Stimulated activated CD8-positive, alpha-beta memory T cell treated with anti-CD3 and anti-CD28 coated beads, Interleukin-7, amount 100 ng/mL, for 1 hour (primary cell): Measurements from ENCODE around the gene ARF5.

Experiments
- DNase-seq, 2 donors: peaks; one replicate each; pipeline ENCODE4 v3.0.0-alpha.2; 2020; ENCODE audit warnings: low read depth in 2 of 2

The ARF5 gene

GRCh38 chr7:127588697-127589482 lies 679 bp downstream of the ARF5 start:
- no peak for DNase-seq

- DNase-seq, result no peak
Measured at GRCh38 chr7:127589896-127590295, 1.7 kb downstream of the ARF5 start.

- DNase-seq, result no peak
Measured at GRCh38 chr7:127591189-127591588, 3.0 kb downstream of the ARF5 start.

- no peak for DNase-seq
Measured at GRCh38 chr7:127591591-127591990, 3.4 kb downstream of the ARF5 start.

- no peak for DNase-seq
Measured at GRCh38 chr7:127592550-127592949, 4.3 kb downstream of the ARF5 start.

- DNase-seq, result no peak
Measured at GRCh38 chr7:127594490-127594889, 6.3 kb downstream of the ARF5 start.

GRCh38 chr7:127595737-127596136 lies 7.5 kb downstream of the ARF5 start:
- DNase-seq, result no peak

- DNase-seq, result no peak
Measured at GRCh38 chr7:127598318-127598717, 10.1 kb downstream of the ARF5 start.

GRCh38 chr7:127600885-127601284 lies 12.7 kb downstream of the ARF5 start:
- DNase-seq, result no peak

GRCh38 chr7:127608446-127608845 lies 20.2 kb downstream of the ARF5 start:
- DNase-seq, result no peak

- DNase-seq, result no peak
Measured at GRCh38 chr7:127609297-127609696, 21.1 kb downstream of the ARF5 start.

GRCh38 chr7:127612263-127612662 lies 24.1 kb downstream of the ARF5 start:
- no peak for DNase-seq

- DNase-seq, result no peak
Measured at GRCh38 chr7:127616724-127617123, 28.5 kb downstream of the ARF5 start.

GRCh38 chr7:127618042-127618441 lies 29.8 kb downstream of the ARF5 start, which contains the start of gene PAX4:
PAX4 (minus strand) TSS chr7:127618142; CDS start chr7:127615928, 2,214 bp downstream.
- DNase-seq, result no peak

- no peak for DNase-seq
Measured at GRCh38 chr7:127618775-127619174, 30.6 kb downstream of the ARF5 start.

- DNase-seq, result no peak
Measured at GRCh38 chr7:127619681-127620405, 31.6 kb downstream of the ARF5 start.

- no peak for DNase-seq
Measured at GRCh38 chr7:127620406-127621233, 32.4 kb downstream of the ARF5 start.

GRCh38 chr7:127625331-127625730 lies 37.1 kb downstream of the ARF5 start:
- no peak for DNase-seq

GRCh38 chr7:127628445-127628844 lies 40.2 kb downstream of the ARF5 start:
- no peak for DNase-seq

- no peak for DNase-seq
Measured at GRCh38 chr7:127629268-127629854, 41.1 kb downstream of the ARF5 start.

- DNase-seq, result no peak
Measured at GRCh38 chr7:127632276-127632910, 44.2 kb downstream of the ARF5 start.
